Spleen (tissue), 11 donors: ENCODE measurements around the gene ENPP5. TPM values are rescaled to one million over a fixed set of nuclear protein-coding genes. Genes with fewer than 3 reads are reported as not detected.

ENCODE experiments used
- DNase-seq: peaks from one replicate; pipeline ENCODE4 v3.0.0-alpha.2; 2020
- H3K27ac ChIP-seq, 8 donors: fragments of 200-600 bp; sonication (generic) in 7 of 8; 1 replicate in 4 of 8; 2 replicates in 4 of 8; pipeline versions ENCODE4 v1.5.0 to v1.8.0; 2016 to 2021; ENCODE audit warnings: inconsistent platforms in 4 of 8, mild to moderate bottlenecking in 4 of 8, moderate library complexity in 1 of 8
- H3K27me3 ChIP-seq, 7 donors: fragments of 200-600 bp; sonication (generic) in 6 of 7; replicated peaks in 1 of 7; 1 replicate in 4 of 7; 2 replicates in 3 of 7; pipeline versions ENCODE4 v1.5.0 to v1.8.0; 2016 to 2021; ENCODE audit warnings: inconsistent platforms in 3 of 7, mild to moderate bottlenecking in 1 of 7
- H3K36me3 ChIP-seq, 6 donors: fragments of 200-600 bp; sonication (generic) in 5 of 6; 1 replicate in 4 of 6; 2 replicates in 2 of 6; pipeline versions ENCODE4 v1.5.0 to v1.8.0; 2016 to 2021; ENCODE audit warnings: inconsistent platforms in 2 of 6
- H3K4me1 ChIP-seq, 6 donors: fragments of 200-600 bp; sonication (generic) in 5 of 6; 1 replicate in 3 of 6; 2 replicates in 3 of 6; pipeline versions ENCODE4 v1.5.0 to v1.8.0; 2016 to 2021; ENCODE audit warnings: inconsistent platforms in 3 of 6
- H3K4me3 ChIP-seq, 8 donors: fragments of 200-600 bp; sonication (generic) in 7 of 8; 1 replicate in 4 of 8; 2 replicates in 4 of 8; pipeline versions ENCODE4 v1.5.0 to v1.8.0; 2016 to 2021; ENCODE audit warnings: inconsistent platforms in 4 of 8, mild to moderate bottlenecking in 4 of 8, moderate library complexity in 2 of 8
- H3K9me3 ChIP-seq, 8 donors: fragments of 200-600 bp; sonication (generic) in 7 of 8; 1 replicate in 4 of 8; 2 replicates in 4 of 8; pipeline versions ENCODE4 v1.5.0 to v1.8.0; 2016 to 2021; ENCODE audit warnings: inconsistent platforms in 4 of 8
- CTCF ChIP-seq, 11 experiments: fragments of 200-600 bp in 7 of 11; fragments of 450-650 bp in 4 of 11; sonication (generic) in 4 of 11; IDR thresholded peaks in 8 of 11; conservative IDR thresholded peaks in 3 of 11; 1 replicate in 7 of 11; 2 replicates in 4 of 11; pipeline versions ENCODE4 v1.4.0 to v1.8.0; 2016 to 2021; ENCODE audit warnings: antibody characterized with exemption in 11 of 11, inconsistent platforms in 4 of 11, mild to moderate bottlenecking in 1 of 11
- POLR2A ChIP-seq, 3 donors: fragments of 450-650 bp; IDR thresholded peaks; one replicate each; pipeline ENCODE4 v1.5.1; 2017; ENCODE audit warnings: antibody characterized with exemption in 3 of 3, mild to moderate bottlenecking in 1 of 3
- POLR2AphosphoS5 ChIP-seq, 3 donors: sonication (generic); formaldehyde crosslinking; IDR thresholded peaks; one replicate each; pipeline ENCODE4 v1.5.1; 2017; ENCODE audit warnings: antibody characterized with exemption in 3 of 3
- WGBS, 5 donors: extraction: QIAGEN DNeasy Blood & Tissue Kit in 3 of 5; methylation state at CpG; one replicate each; pipeline versions ENCODE4 v1.1.5 to v1.1.7; 2013 to 2018; 5-methylcytosine and 5-hydroxymethylcytosine counted together
- intact Hi-C: fragments of 100-400 bp; cut with DNase I; formaldehyde crosslinking; loops from one replicate; pipeline ENCODE4 v1.15.0; 2023; ENCODE audit warnings: low total_unique reads
- polyA plus RNA-seq, 3 donors: library from polyadenylated mRNA; stranded (reverse); fragments of 200-250 nt; gene quantifications; one replicate each; pipeline ENCODE4 v1.2.1, GENCODE V29; 2013
- total RNA-seq, 7 donors: library from RNA; depleted of rRNA in 3 of 7; stranded (reverse); fragments of >200 nt in 3 of 7; fragmentation: NEBNext Ultra II Directional in 4 of 7; extraction: Animal tissue kit (Norgen Biotek cat#: 25700) in 4 of 7; gene quantifications; one replicate each; pipeline versions ENCODE4 v1.1.0 to v1.2.1, GENCODE V29; 2016 to 2021
- donor health status: healthy with polysubstance abuse.
- donor health status: DM: no; HTN: no; CAD: no; lungs with moderate emphysema.
- donor health status: DM: no; HTN: no; CAD: no.
- donor health status: Bipolar disorder and iron deficiency.
- donor health status: healthy.
- donor health status: DM: no; HTN: no; CAD: no.
- donor health status: DM: yes; HTN: yes; CAD: no.

The ENPP5 gene
- total and polyA plus RNA-seq, 10 donors = 1.7 to 13.6 (median 5.5) TPM

- Histone ChIP-seq H3K9me3 (no peaks in the 10 kb centered on the region), H3K27me3 (peaks cover 0 to 10% (median 3%) of the 10 kb centered on the region in 7 donors), H3K4me3 (no peak overlapping the region), H3K36me3 (no peaks in the 10 kb centered on the region), H3K27ac (peak overlapping the region in 3 of 8 donors; percentile 18 to 43 (median 31)), H3K4me1 (peaks cover 0 to 14% (median 4%) of the 10 kb centered on the region in 6 donors)
- DNase-seq = no peak
- 63 to 76% (median 69%) methylated on average over 3 of the region's 3 CpGs for WGBS, 5 donors
- intact Hi-C loops = no loop called here
- TF ChIP-seq CTCF (IDR thresholded peaks at IDR 0.05 in 8 of 11, conservative IDR thresholded peaks at IDR 0.05 in 3 of 11) = no peak
- TF ChIP-seq POLR2A (IDR thresholded peaks at IDR 0.05) = no peak
- no peak for TF ChIP-seq POLR2AphosphoS5 (IDR thresholded peaks at IDR 0.05)
Observed at GRCh38 chr6:46175976-46176375, 5.2 kb upstream of the ENPP5 start.

GRCh38 chr6:46175446-46175845, 4.7 kb upstream of the ENPP5 start:
- Histone ChIP-seq H3K36me3 (no peaks in the 10 kb centered on the region), H3K27me3 (peaks cover 0 to 15% (median 8%) of the 10 kb centered on the region in 7 donors), H3K9me3 (no peaks in the 10 kb centered on the region), H3K4me3 (no peak overlapping the region), H3K4me1 (peaks cover 0 to 20% (median 10%) of the 10 kb centered on the region in 6 donors), H3K27ac (peak overlapping the region in 4 of 8 donors; percentile 29 to 73 (median 65))
- 65 to 81% (median 77%) methylated on average over 4 of the region's 4 CpGs for WGBS, 5 donors
- TF ChIP-seq POLR2A (IDR thresholded peaks at IDR 0.05) = no peak
- no peak for TF ChIP-seq CTCF (IDR thresholded peaks at IDR 0.05 in 8 of 11, conservative IDR thresholded peaks at IDR 0.05 in 3 of 11)
- no peak for TF ChIP-seq POLR2AphosphoS5 (IDR thresholded peaks at IDR 0.05)
- intact Hi-C loops = no loop called here
- no peak for DNase-seq

- intact Hi-C loops = no loop called here
- no peak overlapping the region for H3K4me3 ChIP-seq
- 60 to 75% (median 65%) methylated on average over 3 of the region's 3 CpGs for WGBS, 5 donors
- no peaks in the 10 kb centered on the region for H3K36me3 ChIP-seq
- peaks cover 0 to 25% (median 14%) of the 10 kb centered on the region in 6 donors for H3K4me1 ChIP-seq
- no peaks in the 10 kb centered on the region for H3K9me3 ChIP-seq
- peak overlapping the region in 5 of 8 donors; percentile 11 to 73 (median 63) for H3K27ac ChIP-seq
- peaks cover 0 to 21% (median 11%) of the 10 kb centered on the region in 7 donors for H3K27me3 ChIP-seq
- TF ChIP-seq POLR2AphosphoS5 (IDR thresholded peaks at IDR 0.05) = no peak
- TF ChIP-seq POLR2A (IDR thresholded peaks at IDR 0.05) = no peak
- no peak for TF ChIP-seq CTCF (IDR thresholded peaks at IDR 0.05 in 8 of 11, conservative IDR thresholded peaks at IDR 0.05 in 3 of 11)
- no peak for DNase-seq
Observed at GRCh38 chr6:46174904-46175303, 4.1 kb upstream of the ENPP5 start.

- Histone ChIP-seq H3K4me3 (no peak overlapping the region), H3K27ac (no peak overlapping the region), H3K27me3 (peaks cover 0 to 26% (median 11%) of the 10 kb centered on the region in 7 donors), H3K9me3 (no peaks in the 10 kb centered on the region), H3K4me1 (peaks cover 0 to 31% (median 14%) of the 10 kb centered on the region in 6 donors), H3K36me3 (no peaks in the 10 kb centered on the region)
- no peak for TF ChIP-seq POLR2A (IDR thresholded peaks at IDR 0.05)
- no peak for TF ChIP-seq POLR2AphosphoS5 (IDR thresholded peaks at IDR 0.05)
- TF ChIP-seq CTCF (IDR thresholded peaks at IDR 0.05 in 8 of 11, conservative IDR thresholded peaks at IDR 0.05 in 3 of 11) = no peak
- no peak for DNase-seq
- 82 to 95% (median 89%) methylated on average over 4 of the region's 4 CpGs for WGBS, 5 donors
- intact Hi-C loops = no loop called here
Observed at GRCh38 chr6:46172176-46172575, 1.4 kb upstream of the ENPP5 start.
